Measurements from ENCODE around the gene TAB2.

- TF ChIP-seq CTCF (conservative IDR thresholded peaks at IDR 0.05) (no peak), EZH2 (IDR thresholded peaks at IDR 0.05; ENCODE audit: low read depth) (no peak)
Measured at GRCh38 chr6:149448821-149449453, 131.4 kb downstream of the TAB2 start.

All from PC-9 (cell line).